ENCODE measurements around the gene UBALD2. TPM values are rescaled to one million over a fixed set of nuclear protein-coding genes. Genes with fewer than 3 reads are reported as not detected.

The UBALD2 gene
- total and polyA plus RNA-seq, 2 of the 4 experiments (the other 2 are of a cell fraction): 0.90 to 12.1 TPM

DNA sequence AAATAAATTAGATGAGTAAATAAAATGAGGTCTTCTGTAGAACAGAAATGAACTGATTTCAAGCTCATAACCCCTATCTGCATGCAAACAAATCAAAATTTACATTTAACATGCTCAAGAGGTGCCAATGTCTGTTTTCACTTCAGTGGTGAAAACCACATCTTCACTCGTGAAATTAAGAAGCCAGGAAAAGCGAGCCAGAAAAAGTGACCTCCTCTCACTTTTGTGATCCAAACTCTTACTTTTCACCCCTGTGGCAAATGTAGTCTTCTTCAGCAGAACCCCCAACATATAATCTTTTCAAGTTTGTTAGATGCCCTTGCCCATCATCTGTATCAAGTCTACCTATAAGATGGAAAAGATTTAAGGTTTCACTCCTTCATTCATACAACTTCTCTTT lies 52.4 kb downstream of the UBALD2 start:
- Histone ChIP-seq H3K18ac (ENCODE audit: low read depth, low read length) (no peak overlapping the region), H3K9ac (ENCODE audit: low read depth, low read length) (no peak overlapping the region), H3K36me3 (ENCODE audit: control insufficient read depth, insufficient read depth, low read length) (peaks cover 25% of the 10 kb centered on the region), H3K4me3 (ENCODE audit: insufficient read depth, low read depth, low read length) (no peak overlapping the region), H3K79me1 (ENCODE audit: low read depth in 1 of 2, low read length in 2 of 2) (peaks cover 8 to 38% of the 10 kb centered on the region in 2 experiments; a peak in 3 of 4 replicates), H4K5ac (ENCODE audit: low read depth, low read length) (no peak overlapping the region), H2AK9ac (replicated peaks; ENCODE audit: low read depth, low read length, poor library complexity) (no peak overlapping the region), H4K8ac (ENCODE audit: low read depth in 2 of 2, low read length in 2 of 2) (no peak overlapping the region), H3K4ac (ENCODE audit: low read depth, low read length) (no peak overlapping the region), H4K20me1 (ENCODE audit: insufficient read depth, low read length) (0 out of 2 replicates have a peak, but pooled peaks cover 3% of the 10 kb centered on the region), H2AK5ac (ENCODE audit: low read depth, low read length) (no peak overlapping the region), H3K27ac (ENCODE audit: insufficient read depth, low read length) (no peak overlapping the region), H3K27me3 (ENCODE audit: control insufficient read depth, insufficient read depth, low read length) (no peaks in the 10 kb centered on the region), H2BK120ac (ENCODE audit: low read depth, low read length) (no peak overlapping the region), H2BK5ac (ENCODE audit: low read depth, low read length, poor library complexity, severe bottlenecking) (no peak overlapping the region), H3K56ac (ENCODE audit: extremely low read depth, insufficient read depth, low read length) (no peak overlapping the region), H2AFZ (replicated peaks; ENCODE audit: low read length, poor library complexity) (no peak overlapping the region), H2BK15ac (ENCODE audit: low read depth, low read length) (no peak overlapping the region), H3K14ac (replicated peaks; ENCODE audit: low read depth, low read length) (no peak overlapping the region), H3K9me1 (ENCODE audit: insufficient read depth, low read length) (peaks cover 7% of the 10 kb centered on the region; the same call in 1 of the 2 replicates), H3K4me2 (ENCODE audit: low read depth, low read length) (no peak overlapping the region), H3K23ac (ENCODE audit: low read depth, low read length) (no peak overlapping the region), H3K9me3 (ENCODE audit: control insufficient read depth, insufficient read depth, low read length) (no peaks in the 10 kb centered on the region), H2BK20ac (ENCODE audit: low read depth, low read length) (no peak overlapping the region), H4K91ac (ENCODE audit: insufficient read depth, low read depth, low read length) (no peak overlapping the region), H3K4me1 (ENCODE audit: control insufficient read depth, insufficient read depth, low read length) (peaks cover 3% of the 10 kb centered on the region; the same call in 1 of the 2 replicates)
- no peak for TF ChIP-seq ELK1 (IDR thresholded peaks at IDR 0.05; ENCODE audit: borderline replicate concordance, low read depth, low read length)
- no peak for TF ChIP-seq CHD1 (IDR thresholded peaks at IDR 0.05; ENCODE audit: low read depth, low read length)
- TF ChIP-seq CTCF (conservative IDR thresholded peaks at IDR 0.05; ENCODE audit: low read depth, low read length): no peak
- no peak for TF ChIP-seq MXI1 (IDR thresholded peaks at IDR 0.05; ENCODE audit: borderline replicate concordance, low read depth, low read length)
- TF ChIP-seq BHLHE40 (IDR thresholded peaks at IDR 0.05; ENCODE audit: low read depth, low read length): no peak
- TF ChIP-seq NFE2L2 (IDR thresholded peaks at IDR 0.05; ENCODE audit: low read depth, low read length): no peak
- no peak for TF ChIP-seq USF2 (IDR thresholded peaks at IDR 0.05; ENCODE audit: low read depth, low read length)
- no peak for TF ChIP-seq RAD21 (IDR thresholded peaks at IDR 0.05; ENCODE audit: low read length)
- no peak for TF ChIP-seq POLR2A (IDR thresholded peaks at IDR 0.05; ENCODE audit: low read depth, low read length)
- no peak for TF ChIP-seq CEBPB (IDR thresholded peaks at IDR 0.05; ENCODE audit: low read depth, low read length)
- no peak for TF ChIP-seq RFX5 (IDR thresholded peaks at IDR 0.05; ENCODE audit: low read depth, low read length)
- TF ChIP-seq MAFK (IDR thresholded peaks at IDR 0.05; ENCODE audit: low read depth, low read length): no peak
- no peak for TF ChIP-seq FOS (IDR thresholded peaks at IDR 0.05; ENCODE audit: low read depth, low read length)
- no peak for TF ChIP-seq MAZ (IDR thresholded peaks at IDR 0.05; ENCODE audit: borderline replicate concordance, low read depth, low read length)
- TF ChIP-seq SMC3 (IDR thresholded peaks at IDR 0.05; ENCODE audit: low read depth, low read length): no peak
- TF ChIP-seq RCOR1 (IDR thresholded peaks at IDR 0.05; ENCODE audit: insufficient replicate concordance, low read length): no peak
- DNase-seq (no peak), ATAC-seq (ENCODE audit: low read depth) (no peak)
- in situ Hi-C loops (cut with MboI; ENCODE audit: low sequenced_read_pairs): no loop called here
- 100% methylated on average over 2 of the region's 2 CpGs; no CpG with 5 or more reads in 1 of the 2 experiments for WGBS, 2 experiments (ENCODE audit: extremely low coverage in 2 of 2, insufficient read length in 1 of 2)
- intact Hi-C loops (cut with micrococcal nuclease): loop anchor here (10.0 kb wide), 1 partner anchor 137 kb away; the partner anchor contains the start of gene UBE2O
- ChIA-PET POLR2A (ENCODE audit: unreplicated experiment) (no interaction called here), CTCF (interaction anchor here (1.2 kb wide), 1 partner anchor 53 kb away, joined by 3 read pairs; no protein-coding TSS in a partner anchor)
- no TSS peak for BruUV-seq (replicated peaks)
- dilution Hi-C loops (cut with HindIII; ENCODE audit: low sequenced_read_pairs, unreplicated experiment): no loop called here

All from IMR-90 (cell line).